K562 (cell line): ENCODE results near the gene NFATC3. TPM values are rescaled to one million over a fixed set of nuclear protein-coding genes. Genes with fewer than 3 reads are reported as not detected.

Source experiments
- ATAC-seq: fragments of 200-7000 bp; cut with Tn5 transposase; 3 replicates; pipeline ENCODE4 v1.9.1; 2020; ENCODE audit warnings: moderate library complexity
- BruUV-seq: library from RNA; stranded (reverse); fragments of 400-500 nt; replicated peaks from 2 replicates; lab custom pipeline; 2021; lab: Mats Ljungman, UMichigan
- CTCF ChIA-PET: fragments of 300-600 bp; formaldehyde crosslinking; extraction: SDS; loops from one replicate; lab custom pipeline; 2021; ENCODE audit warnings: low intra/inter-chr PET ratio; lab: Yijun Ruan, JAX
- POLR2A ChIA-PET: fragments of 300-600, 350-650 bp; sonication (Branson Sonifier 250); formaldehyde crosslinking; extraction: SDS; loops from one replicate; lab custom pipeline; 2021; ENCODE audit warnings: antibody characterized with exemption, inconsistent platforms; lab: Yijun Ruan, JAX
- DNase-seq, 4 experiments: peaks; one replicate each; pipeline versions ENCODE4 v3.0.0 to v3.0.0-alpha.2; 2011 to 2018; ENCODE audit warnings: low spot score in 3 of 4, mixed read lengths in 3 of 4; ENCODE audit errors: extremely low read depth in 1 of 4
- FAIRE-seq: peaks from 2 replicates; lab custom pipeline; 2011; peaks lifted over from hg19 to GRCh38; lab: Jason Lieb, UNC
- H2AFZ ChIP-seq: 2 replicates; pipeline ENCODE4 v1.6.0; 2011; ENCODE audit warnings: low read depth, low read length, control low read depth, inconsistent platforms
- H3K27ac ChIP-seq: fragments of 200-600 bp; 3 replicates; pipeline ENCODE4 v1.8.0; 2011; ENCODE audit warnings: low read depth, mild to moderate bottlenecking, control low read depth, inconsistent platforms, low read length, moderate library complexity, mixed read lengths; ENCODE audit errors: extremely low read depth
- H3K27me3 ChIP-seq, 2 experiments: fragments of 300-600 bp in 1 of 2; 2 replicates in 1 of 2; 3 replicates in 1 of 2; pipeline versions ENCODE4 v1.6.0 to v1.8.0; 2011; ENCODE audit warnings: inconsistent platforms in 2 of 2, low read length in 2 of 2, mild to moderate bottlenecking in 1 of 2, mixed read lengths in 1 of 2, moderate library complexity in 1 of 2; ENCODE audit not compliant: control insufficient read depth in 2 of 2, insufficient read depth in 2 of 2
- H3K36me3 ChIP-seq: fragments of 300-600 bp; 3 replicates; pipeline ENCODE4 v1.8.0; 2011; ENCODE audit warnings: mild to moderate bottlenecking, low read length, inconsistent platforms; ENCODE audit not compliant: control insufficient read depth, insufficient read depth
- H3K4me1 ChIP-seq, 2 experiments: fragments of 200-600 bp in 1 of 2; replicated peaks in 1 of 2; 2 replicates in 1 of 2; 3 replicates in 1 of 2; pipeline versions ENCODE4 v1.5.1 to v1.8.0; 2011; ENCODE audit warnings: inconsistent platforms in 2 of 2, low read length in 2 of 2, mild to moderate bottlenecking in 1 of 2, mixed read lengths in 1 of 2, moderate library complexity in 1 of 2; ENCODE audit not compliant: control insufficient read depth in 2 of 2, insufficient read depth in 2 of 2
- H3K4me2 ChIP-seq: 2 replicates; pipeline ENCODE4 v1.6.1; 2011; ENCODE audit warnings: low read length, control low read depth, inconsistent platforms, mixed read lengths; ENCODE audit not compliant: insufficient read depth
- H3K4me3 ChIP-seq: fragments of 200-600 bp; sonication (generic), shearing (Covaris generic); 2 replicates; pipeline ENCODE4 v1.5.1; 2016; ENCODE audit warnings: control low read depth, inconsistent platforms
- H3K79me2 ChIP-seq: fragments of 200-600 bp; 3 replicates; pipeline ENCODE4 v1.8.0; 2011; ENCODE audit warnings: low read length, inconsistent platforms; ENCODE audit not compliant: control insufficient read depth, insufficient read depth
- H3K9ac ChIP-seq, 2 experiments: 2 replicates each; pipeline versions ENCODE4 v1.6.0 to v1.6.1; 2011; ENCODE audit warnings: low read depth in 2 of 2, low read length in 2 of 2, control low read depth in 1 of 2, inconsistent platforms in 1 of 2, mild to moderate bottlenecking in 1 of 2, mixed read lengths in 1 of 2; ENCODE audit not compliant: insufficient read depth in 1 of 2
- H3K9me1 ChIP-seq: one replicate; pipeline ENCODE4 v1.6.0; 2011; ENCODE audit warnings: inconsistent platforms, mild to moderate bottlenecking, low read length, moderate library complexity; ENCODE audit not compliant: control insufficient read depth, insufficient read depth
- H3K9me3 ChIP-seq: replicated peaks from 2 replicates; pipeline ENCODE4 v1.5.1; 2011; ENCODE audit warnings: low read depth, low read length, inconsistent platforms; ENCODE audit not compliant: control insufficient read depth, insufficient read depth
- H4K20me1 ChIP-seq: replicated peaks from 2 replicates; pipeline ENCODE4 v1.6.1; 2011; ENCODE audit warnings: low read length, inconsistent platforms, mixed read lengths; ENCODE audit not compliant: control insufficient read depth, insufficient read depth
- CC2D1A ChIP-seq: fragments of 450-650 bp; IDR thresholded peaks from 2 replicates; pipeline ENCODE4 v1.6.1; 2017; ENCODE audit warnings: mild to moderate bottlenecking
- ELF1 ChIP-seq: fragments of 200-800 bp; sonication (Bioruptor generic); IDR thresholded peaks from 2 replicates; pipeline ENCODE4 v1.6.1; 2016; ENCODE audit warnings: missing genetic modification characterization, missing compliant biosample characterization
- FOXM1 ChIP-seq, 2 experiments: fragments of 450-650 bp in 1 of 2; sonication (generic) in 1 of 2; formaldehyde crosslinking in 1 of 2; IDR thresholded peaks; 2 replicates each; pipeline versions ENCODE4 v1.6.1 to v1.9.0; 2017 to 2022; ENCODE audit warnings: low read depth in 2 of 2, mild to moderate bottlenecking in 2 of 2, missing genetic modification reagents in 1 of 2, moderate library complexity in 1 of 2
- ILF3 ChIP-seq: fragments of 450-650 bp; IDR thresholded peaks from 2 replicates; pipeline ENCODE4 v1.6.1; 2018; ENCODE audit warnings: antibody characterized with exemption, mild to moderate bottlenecking, moderate library complexity, borderline replicate concordance
- KAT7 ChIP-seq: sonication (generic); formaldehyde crosslinking; IDR thresholded peaks from 2 replicates; pipeline ENCODE4 v1.8.0; 2022; ENCODE audit warnings: missing genetic modification reagents, mild to moderate bottlenecking, borderline replicate concordance
- MYNN ChIP-seq, 2 experiments: sonication (generic); formaldehyde crosslinking in 1 of 2; IDR thresholded peaks; 2 replicates each; pipeline versions ENCODE4 v1.5.0 to v1.6.1; 2016 to 2020; ENCODE audit warnings: antibody characterized with exemption in 1 of 2, missing genetic modification reagents in 1 of 2
- POU5F1 ChIP-seq: fragments of 150-350 bp; IDR thresholded peaks from 2 replicates; pipeline ENCODE4 v1.6.1; 2014; ENCODE audit warnings: borderline replicate concordance, low read length, low read depth, mild to moderate bottlenecking; ENCODE audit not compliant: partially characterized antibody
- SPI1 ChIP-seq: IDR thresholded peaks from 2 replicates; pipeline ENCODE4 v1.6.1; 2011; ENCODE audit warnings: low read depth, low read length, control low read depth, borderline replicate concordance
- ZFP1 ChIP-seq: fragments of 450-650 bp; formaldehyde crosslinking; IDR thresholded peaks from 2 replicates; pipeline ENCODE4 v1.4.0; 2020; ENCODE audit warnings: mild to moderate bottlenecking, mixed read lengths
- ZNF212 ChIP-seq: fragments of 450-650 bp; formaldehyde crosslinking; IDR thresholded peaks from 2 replicates; pipeline ENCODE4 v1.4.0; 2020; ENCODE audit warnings: mild to moderate bottlenecking
- ZNF589 ChIP-seq: fragments of 200-800 bp; sonication (Bioruptor generic); IDR thresholded peaks from 2 replicates; pipeline ENCODE4 v1.6.1; 2016; ENCODE audit warnings: low read depth, missing genetic modification characterization, missing compliant biosample characterization
- ZNF75A ChIP-seq: fragments of 450-650 bp; formaldehyde crosslinking; IDR thresholded peaks from 2 replicates; pipeline ENCODE4 v1.4.0; 2020; ENCODE audit warnings: mild to moderate bottlenecking
- ZSCAN32 ChIP-seq: fragments of 450-650 bp; formaldehyde crosslinking; IDR thresholded peaks from 2 replicates; pipeline ENCODE4 v1.4.0; 2020; ENCODE audit warnings: mild to moderate bottlenecking, moderate library complexity
- WGBS: fragments of 100-300 bp; shearing (Covaris generic); methylation state at CpG from one replicate; pipeline ENCODE4 v1.1.6; 2016; ENCODE audit warnings: low coverage, mixed read lengths; ENCODE audit not compliant: insufficient coverage; ENCODE audit errors: missing lambda C conversion rate; 5-methylcytosine and 5-hydroxymethylcytosine counted together
- in situ Hi-C: fragments of 300-500 bp; cut with MboI; formaldehyde crosslinking; loops from 4 replicates; pipeline ENCODE4 v1.15.0; 2018; ENCODE audit warnings: inconsistent platforms, mixed read lengths
- intact Hi-C: fragments of 100-400 bp; cut with micrococcal nuclease; formaldehyde crosslinking; loops from 2 replicates; pipeline ENCODE4 v1.14.2; 2022
- polyA plus RNA-seq, 8 experiments: library from polyadenylated mRNA; depleted of rRNA in 4 of 8; stranded (reverse) in 5 of 8; unstranded in 3 of 8; fragments of >200 nt; fragmentation: Nextera tagmentation in 2 of 8; fragmentation: Illumina TruSeq in 1 of 8; extraction: Ambion mirVana in 2 of 8; extraction: Trizol in 1 of 8; gene quantifications; 2 replicates each; pipeline versions ENCODE4 v1.2.1 to v1.2.3, GENCODE V29; 2011 to 2014; ENCODE audit warnings: inconsistent platforms in 1 of 8, missing spikeins in 1 of 8
- total RNA-seq, 7 experiments: library from RNA; depleted of rRNA in 6 of 7; stranded (reverse); fragments of >200 nt in 6 of 7; fragmentation: Illumina TruSeq in 2 of 7; extraction: Trizol in 2 of 7; gene quantifications; 2 replicates each; pipeline versions ENCODE4 v1.2.1 to v1.2.3, GENCODE V29; 2011 to 2021; ENCODE audit warnings: low replicate concordance in 1 of 7
- TF ChIP-seq, protein P1 (sequence below): fragments of 250-450 bp; sonication (Bioruptor Pico); IDR thresholded peaks from 2 replicates; pipeline ENCODE4 v1.8.0; 2021; ENCODE audit warnings: borderline replicate concordance, mild to moderate bottlenecking, moderate library complexity; ENCODE audit not compliant: poor library complexity, severe bottlenecking
- TF ChIP-seq, protein P2 (sequence below): sonication (generic); formaldehyde crosslinking; IDR thresholded peaks from 2 replicates; pipeline ENCODE4 v1.8.0; 2022; ENCODE audit warnings: missing genetic modification reagents, mild to moderate bottlenecking, borderline replicate concordance
- TF ChIP-seq, protein P3 (sequence below): fragments of 250-450 bp; sonication (Bioruptor Pico); IDR thresholded peaks from 2 replicates; pipeline ENCODE4 v1.4.0; 2020

The NFATC3 gene
- total and polyA plus RNA-seq, 9 of the 15 experiments (the other 6 are each of a cell fraction or from before 2014, with no cell fraction given), result 15.7 to 98.4 (median 59.4) TPM

DNA sequence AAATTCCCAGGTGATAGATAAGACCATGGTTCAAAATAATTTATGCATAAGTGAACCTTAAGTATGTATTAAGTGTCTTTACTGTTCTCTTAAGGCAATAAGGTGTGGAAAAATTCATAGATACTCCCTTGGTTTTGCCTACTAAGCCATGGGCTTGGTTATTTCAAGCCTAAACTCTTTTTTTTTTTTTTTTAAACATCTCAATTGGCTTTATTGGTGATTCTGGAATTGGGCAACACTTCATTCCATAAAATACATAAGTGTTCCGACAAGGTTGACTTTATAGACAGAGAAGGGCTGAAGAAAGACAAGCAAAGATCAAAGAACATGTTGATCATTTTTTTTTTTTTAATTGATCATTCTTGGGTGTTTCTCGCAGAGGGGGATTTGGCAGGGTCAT lies 77.2 kb downstream of the NFATC3 start:
- Histone ChIP-seq H3K4me3 (no peak overlapping the region), H4K20me1 (no peaks in the 10 kb centered on the region), H3K27me3 (no peaks in the 10 kb centered on the region), H3K9me1 (no peaks in the 10 kb centered on the region), H3K9ac (no peak overlapping the region), H3K4me2 (no peak overlapping the region), H3K79me2 (peaks cover 5% of the 10 kb centered on the region; the same call in 2 of the 3 replicates), H2AFZ (no peak overlapping the region), H3K4me1 (no peaks in the 10 kb centered on the region), H3K36me3 (peaks cover 63% of the 10 kb centered on the region), H3K27ac (no peak overlapping the region), H3K9me3 (no peaks in the 10 kb centered on the region)
- ATAC-seq (no peak), FAIRE-seq (no peak), DNase-seq (no peak)
- ChIA-PET CTCF (no interaction called here), POLR2A (no interaction called here)
- in situ Hi-C loops (no loop called here), intact Hi-C loops (no loop called here)
- TF ChIP-seq ZNF212 (CRISPR knock-in tag) (no peak), CC2D1A (no peak), ILF3 (no peak), KAT7 (no peak), POU5F1 (no peak), SPI1 (no peak), ZFP1 (CRISPR knock-in tag) (no peak), MYNN (IDR thresholded peaks at IDR 0.05) (no peak), MYNN (CRISPR knock-in tag; IDR thresholded peaks at IDR 0.05) (no peak), ZNF75A (no peak), ELF1 (tag) (no peak), FOXM1 (IDR thresholded peaks at IDR 0.05; ENCODE audit: low read depth) (no peak), FOXM1 (CRISPR knock-in tag; IDR thresholded peaks at IDR 0.05; ENCODE audit: low read depth) (no peak), ZSCAN32 (CRISPR knock-in tag) (no peak), ZNF589 (CRISPR knock-in tag) (no peak)
- TF ChIP-seq, protein P1, sequence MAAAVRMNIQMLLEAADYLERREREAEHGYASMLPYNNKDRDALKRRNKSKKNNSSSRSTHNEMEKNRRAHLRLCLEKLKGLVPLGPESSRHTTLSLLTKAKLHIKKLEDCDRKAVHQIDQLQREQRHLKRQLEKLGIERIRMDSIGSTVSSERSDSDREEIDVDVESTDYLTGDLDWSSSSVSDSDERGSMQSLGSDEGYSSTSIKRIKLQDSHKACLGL (CRISPR knock-in tag), result no peak
- TF ChIP-seq, protein P2, sequence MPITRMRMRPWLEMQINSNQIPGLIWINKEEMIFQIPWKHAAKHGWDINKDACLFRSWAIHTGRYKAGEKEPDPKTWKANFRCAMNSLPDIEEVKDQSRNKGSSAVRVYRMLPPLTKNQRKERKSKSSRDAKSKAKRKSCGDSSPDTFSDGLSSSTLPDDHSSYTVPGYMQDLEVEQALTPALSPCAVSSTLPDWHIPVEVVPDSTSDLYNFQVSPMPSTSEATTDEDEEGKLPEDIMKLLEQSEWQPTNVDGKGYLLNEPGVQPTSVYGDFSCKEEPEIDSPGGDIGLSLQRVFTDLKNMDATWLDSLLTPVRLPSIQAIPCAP (CRISPR knock-in tag), result no peak
- TF ChIP-seq, protein P3, sequence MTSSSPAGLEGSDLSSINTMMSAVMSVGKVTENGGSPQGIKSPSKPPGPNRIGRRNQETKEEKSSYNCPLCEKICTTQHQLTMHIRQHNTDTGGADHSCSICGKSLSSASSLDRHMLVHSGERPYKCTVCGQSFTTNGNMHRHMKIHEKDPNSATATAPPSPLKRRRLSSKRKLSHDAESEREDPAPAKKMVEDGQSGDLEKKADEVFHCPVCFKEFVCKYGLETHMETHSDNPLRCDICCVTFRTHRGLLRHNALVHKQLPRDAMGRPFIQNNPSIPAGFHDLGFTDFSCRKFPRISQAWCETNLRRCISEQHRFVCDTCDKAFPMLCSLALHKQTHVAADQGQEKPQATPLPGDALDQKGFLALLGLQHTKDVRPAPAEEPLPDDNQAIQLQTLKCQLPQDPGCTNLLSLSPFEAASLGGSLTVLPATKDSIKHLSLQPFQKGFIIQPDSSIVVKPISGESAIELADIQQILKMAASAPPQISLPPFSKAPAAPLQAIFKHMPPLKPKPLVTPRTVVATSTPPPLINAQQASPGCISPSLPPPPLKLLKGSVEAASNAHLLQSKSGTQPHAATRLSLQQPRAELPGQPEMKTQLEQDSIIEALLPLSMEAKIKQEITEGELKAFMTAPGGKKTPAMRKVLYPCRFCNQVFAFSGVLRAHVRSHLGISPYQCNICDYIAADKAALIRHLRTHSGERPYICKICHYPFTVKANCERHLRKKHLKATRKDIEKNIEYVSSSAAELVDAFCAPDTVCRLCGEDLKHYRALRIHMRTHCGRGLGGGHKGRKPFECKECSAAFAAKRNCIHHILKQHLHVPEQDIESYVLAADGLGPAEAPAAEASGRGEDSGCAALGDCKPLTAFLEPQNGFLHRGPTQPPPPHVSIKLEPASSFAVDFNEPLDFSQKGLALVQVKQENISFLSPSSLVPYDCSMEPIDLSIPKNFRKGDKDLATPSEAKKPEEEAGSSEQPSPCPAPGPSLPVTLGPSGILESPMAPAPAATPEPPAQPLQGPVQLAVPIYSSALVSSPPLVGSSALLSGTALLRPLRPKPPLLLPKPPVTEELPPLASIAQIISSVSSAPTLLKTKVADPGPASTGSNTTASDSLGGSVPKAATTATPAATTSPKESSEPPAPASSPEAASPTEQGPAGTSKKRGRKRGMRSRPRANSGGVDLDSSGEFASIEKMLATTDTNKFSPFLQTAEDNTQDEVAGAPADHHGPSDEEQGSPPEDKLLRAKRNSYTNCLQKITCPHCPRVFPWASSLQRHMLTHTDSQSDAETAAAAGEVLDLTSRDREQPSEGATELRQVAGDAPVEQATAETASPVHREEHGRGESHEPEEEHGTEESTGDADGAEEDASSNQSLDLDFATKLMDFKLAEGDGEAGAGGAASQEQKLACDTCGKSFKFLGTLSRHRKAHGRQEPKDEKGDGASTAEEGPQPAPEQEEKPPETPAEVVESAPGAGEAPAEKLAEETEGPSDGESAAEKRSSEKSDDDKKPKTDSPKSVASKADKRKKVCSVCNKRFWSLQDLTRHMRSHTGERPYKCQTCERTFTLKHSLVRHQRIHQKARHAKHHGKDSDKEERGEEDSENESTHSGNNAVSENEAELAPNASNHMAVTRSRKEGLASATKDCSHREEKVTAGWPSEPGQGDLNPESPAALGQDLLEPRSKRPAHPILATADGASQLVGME (CRISPR knock-in tag), result no peak
- BruUV-seq, result no TSS peak
- WGBS, result 86% methylated on average over 1 of the region's 2 CpGs
